GM13977 (cell line): ENCODE data around the gene ENTPD5.
A peak's percentile ranks its signal among the peaks of the same experiment; 100 is the strongest.

Experiments
- DNase-seq: peaks from one replicate; pipeline ENCODE4 v3.0.0; 2012; ENCODE audit warnings: low spot score
- CTCF ChIP-seq: IDR thresholded peaks from 2 replicates; pipeline ENCODE4 v1.5.1; 2012; ENCODE audit warnings: mild to moderate bottlenecking, control low read depth; ENCODE audit not compliant: insufficient read depth; ENCODE audit errors: extremely low read depth, missing control alignments
- in situ Hi-C: fragments of 300-500 bp; cut with MboI; formaldehyde crosslinking; loops from one replicate; pipeline ENCODE4 v1.12.0; 2022; ENCODE audit warnings: low sequenced_read_pairs, low pct_unique_long_range_greater_than_20kb, mixed read lengths, inconsistent platforms; ENCODE audit not compliant: unreplicated experiment

The ENTPD5 gene

GRCh38 chr14:74049876-74050495 lies 30.9 kb upstream of the ENTPD5 start:
- in situ Hi-C loops, result no loop called here
- TF ChIP-seq CTCF, result no peak
- DNase-seq, result no peak

GRCh38 chr14:74048281-74048680 lies 29.2 kb upstream of the ENTPD5 start:
- TF ChIP-seq CTCF, result no peak
- in situ Hi-C loops, result no loop called here
- no peak for DNase-seq

DNA sequence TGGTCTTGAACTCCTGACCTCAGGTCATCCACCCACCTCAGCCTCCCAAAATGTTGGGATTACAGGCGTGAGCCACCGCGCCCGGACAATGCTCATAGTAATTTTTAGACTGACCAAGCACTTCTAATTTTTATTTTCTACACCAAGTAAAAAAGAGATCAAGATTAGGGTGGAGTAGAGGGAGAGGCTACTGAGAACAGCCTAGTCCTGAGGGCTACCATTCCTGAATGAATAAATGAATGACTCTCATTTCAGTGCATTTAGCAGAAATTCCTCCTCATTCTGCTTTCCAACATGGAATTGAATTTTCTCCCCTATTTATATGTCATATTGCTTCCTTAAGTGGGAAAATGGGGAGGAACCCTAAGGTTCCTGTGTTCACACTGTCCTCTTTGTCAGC lies 26.4 kb upstream of the ENTPD5 start:
- no peak for TF ChIP-seq CTCF
- in situ Hi-C loops, result no loop called here
- DNase-seq, result no peak

DNA sequence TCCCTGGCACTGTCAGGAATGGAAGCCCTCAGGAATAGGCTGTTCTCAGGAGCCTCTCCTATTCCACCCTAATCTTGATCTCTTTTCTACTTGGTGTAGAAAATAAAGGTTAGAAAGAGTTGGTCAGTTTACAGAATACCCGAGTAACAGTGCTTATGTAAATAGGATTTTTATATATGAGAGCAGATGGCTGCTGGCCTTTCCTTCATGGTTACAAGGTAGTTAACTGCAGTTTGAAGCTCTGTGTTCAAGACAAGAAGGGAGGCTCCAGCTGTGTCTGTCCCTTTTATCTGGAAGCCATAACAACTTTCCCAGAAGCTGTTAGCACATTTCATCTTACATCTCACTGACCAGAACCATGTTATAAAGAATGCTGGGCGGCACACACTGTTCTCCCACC lies 23.2 kb upstream of the ENTPD5 start:
- no peak for TF ChIP-seq CTCF
- in situ Hi-C loops, result no loop called here
- no peak for DNase-seq

DNA sequence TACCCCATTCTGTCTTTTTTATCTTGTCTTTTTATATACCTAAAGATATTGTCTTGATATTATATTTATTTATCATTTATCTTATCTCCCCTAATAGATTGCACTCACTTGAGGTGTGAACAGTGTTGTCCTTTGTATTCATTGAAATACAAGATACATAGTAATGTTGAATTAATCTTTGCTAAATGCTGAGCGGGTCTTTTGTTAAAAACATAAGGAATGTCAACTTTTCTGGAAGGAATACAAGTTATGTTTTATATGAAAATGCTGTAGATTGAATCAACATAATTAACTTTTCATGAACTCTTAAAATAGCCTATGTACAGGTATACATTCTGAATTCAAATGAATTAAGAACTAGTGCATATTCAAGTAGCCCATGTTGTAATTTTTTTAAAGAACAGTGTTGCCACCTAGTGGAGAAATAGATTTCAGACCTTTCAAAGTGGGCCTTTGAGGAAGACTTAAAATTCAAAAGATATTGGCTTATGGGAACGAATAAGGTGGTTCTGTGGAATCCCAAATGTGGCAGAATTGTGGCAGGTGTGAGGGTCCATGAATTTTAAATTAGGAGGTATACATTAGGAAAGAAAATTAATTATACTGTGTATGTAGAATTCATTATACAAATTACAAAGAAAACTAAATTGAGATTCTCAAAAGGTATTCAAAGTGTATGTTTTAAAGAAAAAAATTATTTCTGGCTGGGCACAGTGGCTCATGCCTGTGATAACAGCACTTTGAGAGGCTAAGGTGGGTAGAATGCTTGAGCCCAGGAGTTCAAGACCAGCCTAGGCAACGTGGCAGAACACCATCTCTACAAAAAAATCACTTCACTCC lies 19.2 kb upstream of the ENTPD5 start:
- DNase-seq, result peak; percentile 58
- TF ChIP-seq CTCF, result peak; percentile 58
- in situ Hi-C loops, result no loop called here

GRCh38 chr14:74035556-74035955 lies 16.5 kb upstream of the ENTPD5 start:
- in situ Hi-C loops, result no loop called here
- DNase-seq, result no peak
- TF ChIP-seq CTCF, result no peak
